ENCODE data around the gene RNF225.

Gene RNF225

GRCh38 chr19:58349590-58349989, 45.9 kb upstream of the RNF225 start:
- TF ChIP-seq EZH2phosphoT487 (IDR thresholded peaks at IDR 0.05; ENCODE audit: low read length) (no peak), EZH2 (optimal IDR thresholded peaks at IDR 0.05; ENCODE audit: low read depth, low read length) (no peak), CTCF (IDR thresholded peaks at IDR 0.05; ENCODE audit: low read length) (no peak)
- H3K79me2 ChIP-seq (ENCODE audit: low read length), result no peaks in the 10 kb centered on the region
- H3F3A ChIP-seq (ENCODE audit: insufficient read depth, low read length), result no peaks in the 10 kb centered on the region
- no peak overlapping the region for H2AFZ ChIP-seq (ENCODE audit: low read length)
- no peaks in the 10 kb centered on the region for H3K27me3 ChIP-seq (replicated peaks; ENCODE audit: insufficient read depth, low read length)
- H3K9me2 ChIP-seq (replicated peaks; ENCODE audit: insufficient read depth, low read length), result no peaks in the 10 kb centered on the region
- H3K4me3 ChIP-seq (ENCODE audit: low read length), result no peak overlapping the region
- H3K4me1 ChIP-seq (ENCODE audit: low read length), result no peaks in the 10 kb centered on the region
- no peaks in the 10 kb centered on the region for H3K9me3 ChIP-seq (replicated peaks; ENCODE audit: insufficient read depth, low read length)
- H3K9ac ChIP-seq (ENCODE audit: low read length), result no peak overlapping the region
- H3K36me3 ChIP-seq (replicated peaks; ENCODE audit: insufficient read depth, low read length), result no peaks in the 10 kb centered on the region
- H3K4me2 ChIP-seq (ENCODE audit: low read depth, low read length), result no peak overlapping the region
- H3K27ac ChIP-seq (ENCODE audit: low read length), result no peak overlapping the region
- DNase-seq, result no peak
- no peaks in the 10 kb centered on the region for H4K20me1 ChIP-seq (ENCODE audit: insufficient read depth, low read length)

GRCh38 chr19:58350001-58350861, 45.2 kb upstream of the RNF225 start:
- no peaks in the 10 kb centered on the region for H3K4me1 ChIP-seq (ENCODE audit: low read length)
- H3K4me2 ChIP-seq (ENCODE audit: low read depth, low read length), result no peak overlapping the region
- H3K27me3 ChIP-seq (replicated peaks; ENCODE audit: insufficient read depth, low read length), result no peaks in the 10 kb centered on the region
- no peaks in the 10 kb centered on the region for H3K9me3 ChIP-seq (replicated peaks; ENCODE audit: insufficient read depth, low read length)
- no peaks in the 10 kb centered on the region for H3F3A ChIP-seq (ENCODE audit: insufficient read depth, low read length)
- no peak overlapping the region for H3K4me3 ChIP-seq (ENCODE audit: low read length)
- no peaks in the 10 kb centered on the region for H3K9me2 ChIP-seq (replicated peaks; ENCODE audit: insufficient read depth, low read length)
- TF ChIP-seq EZH2 (optimal IDR thresholded peaks at IDR 0.05; ENCODE audit: low read depth, low read length) (no peak), EZH2phosphoT487 (IDR thresholded peaks at IDR 0.05; ENCODE audit: low read length) (no peak), CTCF (IDR thresholded peaks at IDR 0.05; ENCODE audit: low read length) (no peak)
- no peak overlapping the region for H2AFZ ChIP-seq (ENCODE audit: low read length)
- H3K27ac ChIP-seq (ENCODE audit: low read length), result no peak overlapping the region
- no peaks in the 10 kb centered on the region for H3K79me2 ChIP-seq (ENCODE audit: low read length)
- no peak overlapping the region for H3K9ac ChIP-seq (ENCODE audit: low read length)
- H4K20me1 ChIP-seq (ENCODE audit: insufficient read depth, low read length), result no peaks in the 10 kb centered on the region
- DNase-seq, result no peak
- no peaks in the 10 kb centered on the region for H3K36me3 ChIP-seq (replicated peaks; ENCODE audit: insufficient read depth, low read length)

GRCh38 chr19:58350871-58351557, 44.4 kb upstream of the RNF225 start:
- H3K9me2 ChIP-seq (replicated peaks; ENCODE audit: insufficient read depth, low read length), result no peaks in the 10 kb centered on the region
- H3K36me3 ChIP-seq (replicated peaks; ENCODE audit: insufficient read depth, low read length), result no peaks in the 10 kb centered on the region
- DNase-seq, result no peak
- no peak overlapping the region for H3K9ac ChIP-seq (ENCODE audit: low read length)
- no peaks in the 10 kb centered on the region for H4K20me1 ChIP-seq (ENCODE audit: insufficient read depth, low read length)
- H3K4me1 ChIP-seq (ENCODE audit: low read length), result no peaks in the 10 kb centered on the region
- H3F3A ChIP-seq (ENCODE audit: insufficient read depth, low read length), result no peaks in the 10 kb centered on the region
- H3K27me3 ChIP-seq (replicated peaks; ENCODE audit: insufficient read depth, low read length), result no peaks in the 10 kb centered on the region
- H3K4me2 ChIP-seq (ENCODE audit: low read depth, low read length), result no peak overlapping the region
- H3K79me2 ChIP-seq (ENCODE audit: low read length), result no peaks in the 10 kb centered on the region
- no peak overlapping the region for H2AFZ ChIP-seq (ENCODE audit: low read length)
- no peaks in the 10 kb centered on the region for H3K9me3 ChIP-seq (replicated peaks; ENCODE audit: insufficient read depth, low read length)
- no peak overlapping the region for H3K27ac ChIP-seq (ENCODE audit: low read length)
- TF ChIP-seq EZH2 (optimal IDR thresholded peaks at IDR 0.05; ENCODE audit: low read depth, low read length) (no peak), CTCF (IDR thresholded peaks at IDR 0.05; ENCODE audit: low read length) (no peak), EZH2phosphoT487 (IDR thresholded peaks at IDR 0.05; ENCODE audit: low read length) (no peak)
- no peak overlapping the region for H3K4me3 ChIP-seq (ENCODE audit: low read length)
